OCI-LY3 (cell line): ENCODE data around the gene LRP1B.
"Not testable (repeated sequence)": the region's sequence is repeated elsewhere in the genome, so short reads cannot be mapped to it uniquely, and the experiment has no call there.

Experiments
- H2AFZ ChIP-seq: fragments of 200-600, 300-600 bp; shearing (Covaris generic); 2 replicates; pipeline ENCODE4 v1.6.0; 2014; ENCODE audit warnings: antibody characterized with exemption, low read depth, low read length
- H3K27ac ChIP-seq: fragments of 200-600, 300-600 bp; sonication (generic); 2 replicates; pipeline ENCODE4 v1.5.1; 2014; ENCODE audit warnings: mild to moderate bottlenecking, low read length, moderate library complexity, mixed read lengths
- H3K27me3 ChIP-seq: fragments of 200-600, 300-600 bp; sonication (generic); 2 replicates; pipeline ENCODE4 v1.6.1; 2014; ENCODE audit warnings: low read depth, low read length, mixed read lengths
- H3K36me3 ChIP-seq: fragments of 200-600, 300-600 bp; sonication (generic); replicated peaks from 2 replicates; pipeline ENCODE3; 2014; ENCODE audit warnings: low read depth, low read length, mixed read lengths
- H3K4me1 ChIP-seq: fragments of 300-600, 200-600 bp; sonication (generic); 2 replicates; pipeline ENCODE4 v1.6.1; 2014; ENCODE audit warnings: low read length, mixed read lengths
- H3K4me2 ChIP-seq: fragments of 200-600, 300-600 bp; sonication (generic); 2 replicates; pipeline ENCODE4 v1.6.1; 2014; ENCODE audit warnings: low read length, mixed read lengths
- H3K4me3 ChIP-seq: fragments of 300-600, 200-600 bp; sonication (generic); 2 replicates; pipeline ENCODE4 v1.5.1; 2014; ENCODE audit warnings: antibody characterized with exemption, mild to moderate bottlenecking, low read length, moderate library complexity
- H3K79me2 ChIP-seq: fragments of 300-600, 200-600 bp; shearing (Covaris generic); 2 replicates; pipeline ENCODE4 v1.6.1; 2014; ENCODE audit warnings: mild to moderate bottlenecking, low read length, mixed read lengths
- H3K9ac ChIP-seq: fragments of 300-600, 200-600 bp; shearing (Covaris generic); 2 replicates; pipeline ENCODE4 v1.6.0; 2014; ENCODE audit warnings: mild to moderate bottlenecking, low read length, moderate library complexity
- H3K9me3 ChIP-seq: fragments of 200-600, 300-600 bp; shearing (Covaris generic); 2 replicates; pipeline ENCODE4 v1.6.1; 2014; ENCODE audit warnings: low read length, mixed read lengths; ENCODE audit not compliant: insufficient read depth
- H4K20me1 ChIP-seq: fragments of 200-600, 300-600 bp; sonication (generic); 2 replicates; pipeline ENCODE4 v1.6.1; 2016; ENCODE audit warnings: low read length, mixed read lengths; ENCODE audit not compliant: insufficient read depth
- CTCF ChIP-seq: fragments of 200-600, 300-600 bp; sonication (generic); IDR thresholded peaks from 2 replicates; pipeline ENCODE4 v1.5.1; 2014; ENCODE audit warnings: antibody characterized with exemption, low read length, low read depth
- EZH2phosphoT487 ChIP-seq: fragments of 200-600 bp; shearing (Covaris generic); IDR thresholded peaks from 2 replicates; pipeline ENCODE4 v1.6.1; 2018; ENCODE audit warnings: antibody characterized with exemption, mixed run types, low read depth

LRP1B gene

GRCh38 chr2:140975237-140975636, 1155.6 kb downstream of the LRP1B start:
- no peaks in the 10 kb centered on the region for H3K79me2 ChIP-seq
- H4K20me1 ChIP-seq = no peaks in the 10 kb centered on the region
- H2AFZ ChIP-seq = no peak overlapping the region
- no peaks in the 10 kb centered on the region for H3K4me1 ChIP-seq
- H3K9ac ChIP-seq = no peak overlapping the region
- no peaks in the 10 kb centered on the region for H3K9me3 ChIP-seq
- no peak overlapping the region for H3K27ac ChIP-seq
- H3K36me3 ChIP-seq = no peaks in the 10 kb centered on the region
- no peak overlapping the region for H3K4me2 ChIP-seq
- TF ChIP-seq EZH2phosphoT487 = no peak
- TF ChIP-seq CTCF = no peak
- no peak overlapping the region for H3K4me3 ChIP-seq
- H3K27me3 ChIP-seq = no peaks in the 10 kb centered on the region

GRCh38 chr2:140972724-140973123, 1158.1 kb downstream of the LRP1B start:
- H3K4me1 ChIP-seq = no peaks in the 10 kb centered on the region
- no peak for TF ChIP-seq CTCF
- TF ChIP-seq EZH2phosphoT487 = no peak
- H4K20me1 ChIP-seq = no peaks in the 10 kb centered on the region
- no peaks in the 10 kb centered on the region for H3K27me3 ChIP-seq
- H3K4me2 ChIP-seq = no peak overlapping the region
- no peak overlapping the region for H3K27ac ChIP-seq
- H3K9me3 ChIP-seq = no peaks in the 10 kb centered on the region
- H3K79me2 ChIP-seq = no peaks in the 10 kb centered on the region
- no peaks in the 10 kb centered on the region for H3K36me3 ChIP-seq
- no peak overlapping the region for H2AFZ ChIP-seq
- no peak overlapping the region for H3K4me3 ChIP-seq
- H3K9ac ChIP-seq = no peak overlapping the region

- not testable (repeated sequence) for H3K9ac ChIP-seq, H3K27me3 ChIP-seq, H4K20me1 ChIP-seq, H3K4me2 ChIP-seq, H3K9me3 ChIP-seq, H2AFZ ChIP-seq, H3K4me3 ChIP-seq, H3K4me1 ChIP-seq, H3K36me3 ChIP-seq, H3K27ac ChIP-seq, H3K79me2 ChIP-seq
Observed at GRCh38 chr2:140964324-140964723, 1166.5 kb downstream of the LRP1B start.

GRCh38 chr2:140949932-140950331, 1180.9 kb downstream of the LRP1B start:
- no peak overlapping the region for H3K9ac ChIP-seq
- no peak for TF ChIP-seq EZH2phosphoT487
- TF ChIP-seq CTCF = no peak
- H4K20me1 ChIP-seq = no peaks in the 10 kb centered on the region
- no peaks in the 10 kb centered on the region for H3K27me3 ChIP-seq
- no peak overlapping the region for H3K27ac ChIP-seq
- no peaks in the 10 kb centered on the region for H3K79me2 ChIP-seq
- H3K4me1 ChIP-seq = no peaks in the 10 kb centered on the region
- no peaks in the 10 kb centered on the region for H3K36me3 ChIP-seq
- H3K4me3 ChIP-seq = no peak overlapping the region
- H3K4me2 ChIP-seq = no peak overlapping the region
- no peaks in the 10 kb centered on the region for H3K9me3 ChIP-seq
- no peak overlapping the region for H2AFZ ChIP-seq

GRCh38 chr2:140947236-140947635, 1183.6 kb downstream of the LRP1B start:
- Histone ChIP-seq H3K4me2 (no peak overlapping the region), H3K9ac (no peak overlapping the region), H3K27me3 (no peaks in the 10 kb centered on the region), H2AFZ (no peak overlapping the region), H3K4me3 (no peak overlapping the region), H3K79me2 (no peaks in the 10 kb centered on the region), H4K20me1 (no peaks in the 10 kb centered on the region), H3K4me1 (no peaks in the 10 kb centered on the region), H3K27ac (no peak overlapping the region), H3K9me3 (no peaks in the 10 kb centered on the region), H3K36me3 (no peaks in the 10 kb centered on the region)
- TF ChIP-seq CTCF = no peak
- TF ChIP-seq EZH2phosphoT487 = no peak
